HepG2 (cell line): ENCODE results near the gene ZNF747. TPM values are rescaled to one million over a fixed set of nuclear protein-coding genes. Genes with fewer than 3 reads are reported as not detected.

Experiments used
- AFF4 ChIP-seq: sonication (generic); formaldehyde crosslinking; IDR thresholded peaks from 2 replicates; pipeline ENCODE4 v1.4.0; 2020; ENCODE audit warnings: missing genetic modification reagents
- GMEB1 ChIP-seq: sonication (generic); formaldehyde crosslinking; IDR thresholded peaks from 2 replicates; pipeline ENCODE4 v1.5.1; 2020; ENCODE audit warnings: missing genetic modification reagents, mild to moderate bottlenecking, borderline replicate concordance
- HMG20B ChIP-seq: conservative IDR thresholded peaks from 2 replicates; pipeline ENCODE4 v1.6.1; 2016; ENCODE audit warnings: missing genetic modification reagents, missing compliant biosample characterization
- MXD1 ChIP-seq: sonication (generic); formaldehyde crosslinking; IDR thresholded peaks from 2 replicates; pipeline ENCODE4 v1.4.0; 2020; ENCODE audit warnings: mild to moderate bottlenecking, missing genetic modification reagents
- NFE2L2 ChIP-seq: fragments of 150-350 bp; IDR thresholded peaks from 2 replicates; pipeline ENCODE4 v1.6.1; 2014; ENCODE audit warnings: low read length
- NONO ChIP-seq, 2 experiments: fragments of 450-650 bp in 1 of 2; sonication (generic) in 1 of 2; formaldehyde crosslinking in 1 of 2; IDR thresholded peaks in 1 of 2; conservative IDR thresholded peaks in 1 of 2; 2 replicates each; pipeline versions ENCODE4 v1.6.1 to v1.8.0; 2017 to 2022; ENCODE audit warnings: mild to moderate bottlenecking in 1 of 2, missing genetic modification reagents in 1 of 2, moderate library complexity in 1 of 2
- THAP11 ChIP-seq: IDR thresholded peaks from 2 replicates; pipeline ENCODE4 v1.6.1; 2016; ENCODE audit warnings: missing biosample characterization, missing genetic modification reagents
- ZMYM4 ChIP-seq: sonication (generic); formaldehyde crosslinking; IDR thresholded peaks from 2 replicates; pipeline ENCODE4 v1.8.1; 2023; ENCODE audit warnings: mild to moderate bottlenecking, missing genetic modification reagents
- ZNF605 ChIP-seq: sonication (generic); formaldehyde crosslinking; IDR thresholded peaks from 2 replicates; pipeline ENCODE4 v1.8.0; 2022; ENCODE audit warnings: mild to moderate bottlenecking, missing genetic modification reagents
- ZNF740 ChIP-seq: sonication (generic); formaldehyde crosslinking; IDR thresholded peaks from 2 replicates; pipeline ENCODE4 v1.4.0; 2020; ENCODE audit warnings: missing genetic modification reagents
- polyA plus RNA-seq, 8 experiments: library from polyadenylated mRNA; depleted of rRNA in 3 of 8; stranded (reverse) in 7 of 8; unstranded in 1 of 8; fragments of >200 nt; fragmentation: Illumina TruSeq in 4 of 8; extraction: Trizol in 4 of 8; gene quantifications; 2 replicates each; pipeline versions ENCODE4 v1.2.1 to v1.2.3, GENCODE V29; 2011 to 2016; ENCODE audit warnings: low read depth in 4 of 8, missing spikeins in 1 of 8, mixed read lengths in 1 of 8; ENCODE audit not compliant: insufficient read depth in 1 of 8
- total RNA-seq, 5 experiments: library from RNA; depleted of rRNA; stranded (reverse); fragments of >200 nt; fragmentation: Illumina TruSeq; extraction: Trizol; gene quantifications; 2 replicates each; pipeline ENCODE4 v1.2.3, GENCODE V29; 2016; ENCODE audit warnings: low read depth in 1 of 5
- TF ChIP-seq, protein P1 (sequence below): sonication (generic); formaldehyde crosslinking; IDR thresholded peaks from 2 replicates; pipeline ENCODE4 v1.5.1; 2020; ENCODE audit warnings: missing genetic modification reagents, mild to moderate bottlenecking, borderline replicate concordance
- TF ChIP-seq, protein P2 (sequence below): sonication (generic); formaldehyde crosslinking; IDR thresholded peaks from 2 replicates; pipeline ENCODE4 v1.5.0; 2020; ENCODE audit warnings: missing genetic modification reagents, mild to moderate bottlenecking, borderline replicate concordance
- TF ChIP-seq, protein P3 (sequence below): sonication (generic); formaldehyde crosslinking; IDR thresholded peaks from 2 replicates; pipeline ENCODE4 v1.8.1; 2023; ENCODE audit warnings: missing genetic modification reagents, mild to moderate bottlenecking, borderline replicate concordance
- TF ChIP-seq, protein P4 (sequence below): sonication (generic); formaldehyde crosslinking; IDR thresholded peaks from 2 replicates; pipeline ENCODE4 v1.5.1; 2020; ENCODE audit warnings: mild to moderate bottlenecking, missing genetic modification reagents, moderate library complexity
- TF ChIP-seq, protein P5 (sequence below): sonication (generic); formaldehyde crosslinking; IDR thresholded peaks from 2 replicates; pipeline ENCODE4 v1.8.0; 2022; ENCODE audit warnings: missing genetic modification reagents, mild to moderate bottlenecking, borderline replicate concordance

Gene ZNF747
- total and polyA plus RNA-seq, 2 of the 13 experiments (the other 11 are each of a cell fraction or from before 2014, with no cell fraction given), result 7.2 to 10.2 TPM

GRCh38 chr16:30535106-30535776 is 583 bp upstream of the ZNF747 start (continued):
- TF ChIP-seq AFF4 (CRISPR knock-in tag) (peak; percentile 3; the same call in 1 of the 2 replicates), HMG20B (CRISPR knock-in tag) (0 out of 2 replicates have a peak, but pooled peaks have one; percentile 12), ZNF605 (peak; percentile 80; the same call in 1 of the 2 replicates), NFE2L2 (no peak), MXD1 (CRISPR knock-in tag) (no peak), ZNF740 (0 out of 2 replicates have a peak, but pooled peaks have one; percentile 26), NONO (IDR thresholded peaks at IDR 0.05) (no peak), NONO (CRISPR knock-in tag; conservative IDR thresholded peaks at IDR 0.05) (no peak), GMEB1 (CRISPR knock-in tag) (no peak; the same call in 1 of the 2 replicates), ZMYM4 (CRISPR knock-in tag) (no peak), THAP11 (CRISPR knock-in tag) (no peak)
- TF ChIP-seq, protein P1, sequence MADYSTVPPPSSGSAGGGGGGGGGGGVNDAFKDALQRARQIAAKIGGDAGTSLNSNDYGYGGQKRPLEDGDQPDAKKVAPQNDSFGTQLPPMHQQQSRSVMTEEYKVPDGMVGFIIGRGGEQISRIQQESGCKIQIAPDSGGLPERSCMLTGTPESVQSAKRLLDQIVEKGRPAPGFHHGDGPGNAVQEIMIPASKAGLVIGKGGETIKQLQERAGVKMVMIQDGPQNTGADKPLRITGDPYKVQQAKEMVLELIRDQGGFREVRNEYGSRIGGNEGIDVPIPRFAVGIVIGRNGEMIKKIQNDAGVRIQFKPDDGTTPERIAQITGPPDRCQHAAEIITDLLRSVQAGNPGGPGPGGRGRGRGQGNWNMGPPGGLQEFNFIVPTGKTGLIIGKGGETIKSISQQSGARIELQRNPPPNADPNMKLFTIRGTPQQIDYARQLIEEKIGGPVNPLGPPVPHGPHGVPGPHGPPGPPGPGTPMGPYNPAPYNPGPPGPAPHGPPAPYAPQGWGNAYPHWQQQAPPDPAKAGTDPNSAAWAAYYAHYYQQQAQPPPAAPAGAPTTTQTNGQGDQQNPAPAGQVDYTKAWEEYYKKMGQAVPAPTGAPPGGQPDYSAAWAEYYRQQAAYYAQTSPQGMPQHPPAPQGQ (CRISPR knock-in tag), result 0 out of 2 replicates have a peak, but pooled peaks have one; percentile 37
- TF ChIP-seq, protein P2, sequence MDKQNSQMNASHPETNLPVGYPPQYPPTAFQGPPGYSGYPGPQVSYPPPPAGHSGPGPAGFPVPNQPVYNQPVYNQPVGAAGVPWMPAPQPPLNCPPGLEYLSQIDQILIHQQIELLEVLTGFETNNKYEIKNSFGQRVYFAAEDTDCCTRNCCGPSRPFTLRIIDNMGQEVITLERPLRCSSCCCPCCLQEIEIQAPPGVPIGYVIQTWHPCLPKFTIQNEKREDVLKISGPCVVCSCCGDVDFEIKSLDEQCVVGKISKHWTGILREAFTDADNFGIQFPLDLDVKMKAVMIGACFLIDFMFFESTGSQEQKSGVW, result no peak
- TF ChIP-seq, protein P3, sequence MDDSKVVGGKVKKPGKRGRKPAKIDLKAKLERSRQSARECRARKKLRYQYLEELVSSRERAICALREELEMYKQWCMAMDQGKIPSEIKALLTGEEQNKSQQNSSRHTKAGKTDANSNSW (CRISPR knock-in tag), result no peak
- TF ChIP-seq, protein P4, sequence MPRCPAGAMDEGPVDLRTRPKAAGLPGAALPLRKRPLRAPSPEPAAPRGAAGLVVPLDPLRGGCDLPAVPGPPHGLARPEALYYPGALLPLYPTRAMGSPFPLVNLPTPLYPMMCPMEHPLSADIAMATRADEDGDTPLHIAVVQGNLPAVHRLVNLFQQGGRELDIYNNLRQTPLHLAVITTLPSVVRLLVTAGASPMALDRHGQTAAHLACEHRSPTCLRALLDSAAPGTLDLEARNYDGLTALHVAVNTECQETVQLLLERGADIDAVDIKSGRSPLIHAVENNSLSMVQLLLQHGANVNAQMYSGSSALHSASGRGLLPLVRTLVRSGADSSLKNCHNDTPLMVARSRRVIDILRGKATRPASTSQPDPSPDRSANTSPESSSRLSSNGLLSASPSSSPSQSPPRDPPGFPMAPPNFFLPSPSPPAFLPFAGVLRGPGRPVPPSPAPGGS (CRISPR knock-in tag), result no peak
- TF ChIP-seq, protein P5, sequence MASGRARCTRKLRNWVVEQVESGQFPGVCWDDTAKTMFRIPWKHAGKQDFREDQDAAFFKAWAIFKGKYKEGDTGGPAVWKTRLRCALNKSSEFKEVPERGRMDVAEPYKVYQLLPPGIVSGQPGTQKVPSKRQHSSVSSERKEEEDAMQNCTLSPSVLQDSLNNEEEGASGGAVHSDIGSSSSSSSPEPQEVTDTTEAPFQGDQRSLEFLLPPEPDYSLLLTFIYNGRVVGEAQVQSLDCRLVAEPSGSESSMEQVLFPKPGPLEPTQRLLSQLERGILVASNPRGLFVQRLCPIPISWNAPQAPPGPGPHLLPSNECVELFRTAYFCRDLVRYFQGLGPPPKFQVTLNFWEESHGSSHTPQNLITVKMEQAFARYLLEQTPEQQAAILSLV (CRISPR knock-in tag), result no peak
